GM21576 (cell line): ENCODE data around the gene THUMPD3.

ENCODE experiments used
- ATAC-seq: cut with Tn5 transposase; IDR thresholded peaks from one replicate; pipeline ENCODE4 v1.9.1; 2021; ENCODE audit warnings: mild to moderate bottlenecking, moderate library complexity; ENCODE audit not compliant: unreplicated experiment

THUMPD3 gene

DNA sequence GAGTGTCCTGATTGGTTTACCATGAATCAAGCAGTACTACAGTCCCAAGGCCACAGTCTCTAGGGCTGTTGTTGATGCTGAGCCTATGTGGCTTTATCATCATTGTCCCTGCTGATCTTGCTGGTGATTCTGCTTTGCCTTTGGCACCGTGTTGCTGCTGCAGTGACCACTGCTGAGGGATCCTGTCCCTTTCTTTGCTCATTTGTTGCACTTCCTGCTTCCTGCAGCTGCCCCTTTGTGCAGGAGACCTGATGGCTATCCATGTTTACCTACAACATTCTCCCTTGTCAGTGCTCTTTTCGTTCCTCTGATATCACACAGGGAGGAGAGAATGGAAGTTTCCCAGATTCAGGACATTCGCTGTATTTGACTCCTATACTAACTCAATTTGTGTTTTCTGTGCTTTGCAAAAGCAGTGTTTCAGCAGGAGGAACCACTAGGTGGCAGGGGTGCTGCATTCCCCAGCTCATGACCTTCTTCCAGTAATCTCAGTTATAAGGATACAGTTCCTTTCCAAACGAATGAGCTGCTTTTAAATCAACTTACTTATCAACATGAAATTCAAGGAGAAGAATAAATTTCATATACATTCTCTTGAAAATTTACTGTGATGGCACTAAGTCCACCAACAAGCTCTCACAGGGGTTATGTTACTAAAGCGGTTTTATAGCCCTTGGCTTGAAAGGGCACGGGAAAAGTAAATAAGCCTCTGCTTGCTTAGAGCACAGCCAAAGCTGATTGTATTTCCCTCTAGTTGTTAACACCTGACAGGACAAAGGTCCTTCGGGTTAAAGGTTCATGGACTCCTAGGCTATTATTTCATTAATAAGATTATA, 9.7 kb upstream of the THUMPD3 start:
- peak; percentile 58 for ATAC-seq

- ATAC-seq = no peak
Observed at GRCh38 chr3:9361691-9362388, 1.0 kb upstream of the THUMPD3 start.

- ATAC-seq = no peak
Observed at GRCh38 chr3:9369508-9369907, 6.7 kb downstream of the THUMPD3 start.

DNA sequence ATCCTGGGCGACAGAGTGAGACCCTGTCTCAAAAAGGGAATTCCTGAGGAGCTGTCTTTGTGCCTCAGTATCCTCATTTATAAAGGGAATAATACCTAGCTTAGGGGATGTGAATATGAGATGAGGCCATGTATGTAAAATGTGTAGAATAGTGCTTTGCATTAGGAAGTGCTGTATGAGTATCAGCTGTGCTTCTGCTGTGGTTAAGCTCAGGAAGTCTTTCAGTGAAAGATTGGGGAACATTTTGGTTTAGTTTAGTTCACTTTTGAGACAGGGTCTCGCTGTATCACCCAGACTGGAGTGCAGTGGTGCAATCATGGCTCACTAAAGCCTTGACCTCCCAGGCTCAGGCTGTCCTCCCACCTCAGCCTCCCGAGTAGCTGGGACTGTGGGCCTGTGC, 10.6 kb downstream of the THUMPD3 start:
- no peak for ATAC-seq

DNA sequence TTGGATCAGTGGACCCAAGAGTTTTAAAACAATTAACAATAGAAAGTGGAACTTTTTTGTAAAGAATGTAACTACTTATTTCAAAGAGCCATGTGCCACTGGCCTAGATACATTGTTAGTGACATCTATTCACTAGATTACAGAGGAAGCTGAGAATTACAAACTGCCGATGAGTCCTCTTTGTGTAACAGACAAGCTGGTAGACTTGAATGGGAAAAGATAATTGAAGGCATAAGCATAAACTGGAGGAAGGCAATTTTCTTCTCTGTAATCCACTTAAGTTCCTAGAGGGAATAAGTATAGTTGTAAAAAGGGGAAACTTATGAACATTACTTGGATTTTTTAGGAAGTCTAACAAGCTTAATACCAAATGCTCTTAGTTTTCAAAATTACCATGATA, 15.1 kb downstream of the THUMPD3 start:
- no peak for ATAC-seq

DNA sequence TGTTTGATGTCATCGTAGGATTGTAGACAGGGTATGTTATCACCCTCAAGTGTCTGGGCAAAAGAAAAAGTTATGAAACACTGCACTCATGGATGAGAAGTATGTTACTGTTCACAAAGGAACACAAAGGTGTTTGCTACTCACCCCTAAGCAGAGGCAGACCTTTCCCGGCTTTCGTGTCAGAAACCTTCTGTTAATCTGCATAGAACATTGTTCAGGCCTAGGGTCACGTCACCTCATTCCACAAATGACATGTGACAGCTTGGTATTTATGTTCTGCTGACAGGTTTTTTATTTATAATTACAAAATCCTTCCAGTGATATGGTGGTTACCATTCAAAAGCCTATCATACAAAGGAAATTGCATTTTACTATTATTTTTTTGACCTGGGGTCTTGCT, 16.5 kb downstream of the THUMPD3 start:
- ATAC-seq = no peak

GRCh38 chr3:9380014-9380413, 17.2 kb downstream of the THUMPD3 start:
- no peak for ATAC-seq

- no peak for ATAC-seq
Observed at GRCh38 chr3:9384141-9384828, 21.4 kb downstream of the THUMPD3 start.

DNA sequence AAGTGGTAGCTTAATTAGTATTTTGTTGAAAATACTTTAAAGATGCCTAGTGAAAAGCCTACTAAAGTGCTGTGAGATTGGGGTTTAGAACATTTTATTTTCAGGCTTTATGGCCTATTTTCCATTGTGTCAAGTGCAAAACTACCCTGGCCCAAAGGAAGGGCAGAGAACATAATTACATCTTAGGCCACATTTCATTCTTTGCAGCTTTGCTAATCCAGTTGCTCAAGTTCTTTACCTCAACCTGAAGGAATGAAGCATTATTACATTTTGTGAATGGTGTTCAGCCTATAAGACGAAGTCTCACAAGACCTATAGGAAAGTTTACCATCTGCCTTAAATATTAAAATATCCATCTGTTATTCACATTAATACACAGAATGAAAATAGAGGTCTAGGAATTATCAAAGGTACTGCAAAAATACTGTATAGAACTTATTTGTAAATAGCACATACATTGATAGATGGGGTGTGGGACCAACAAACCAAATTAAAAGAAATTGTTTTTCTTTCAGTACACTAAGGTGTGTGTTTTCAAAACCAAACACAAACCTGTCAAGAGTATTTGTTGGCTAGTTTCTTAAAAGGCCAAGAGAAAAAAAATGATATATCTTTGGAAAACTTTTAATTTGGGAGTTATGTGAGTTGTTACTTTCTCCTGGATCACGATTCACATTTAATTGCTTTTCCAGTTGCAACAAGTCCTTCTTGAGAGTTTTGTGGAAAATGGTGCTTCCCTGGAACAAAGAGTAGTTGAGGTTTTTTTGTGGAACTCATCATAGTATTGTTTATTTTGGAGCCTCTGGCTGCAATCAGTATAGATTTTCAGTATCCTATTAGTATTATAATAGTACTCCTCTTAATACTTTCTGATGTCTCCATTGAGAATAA, 22.6 kb downstream of the THUMPD3 start:
- no peak for ATAC-seq

- ATAC-seq = no peak
Observed at GRCh38 chr3:9386078-9386459, 23.2 kb downstream of the THUMPD3 start.

- ATAC-seq = no peak
Observed at GRCh38 chr3:9386501-9387321, 23.9 kb downstream of the THUMPD3 start.

GRCh38 chr3:9387322-9387655, 24.4 kb downstream of the THUMPD3 start:
- no peak for ATAC-seq

GRCh38 chr3:9388142-9388541, 25.3 kb downstream of the THUMPD3 start:
- no peak for ATAC-seq

DNA sequence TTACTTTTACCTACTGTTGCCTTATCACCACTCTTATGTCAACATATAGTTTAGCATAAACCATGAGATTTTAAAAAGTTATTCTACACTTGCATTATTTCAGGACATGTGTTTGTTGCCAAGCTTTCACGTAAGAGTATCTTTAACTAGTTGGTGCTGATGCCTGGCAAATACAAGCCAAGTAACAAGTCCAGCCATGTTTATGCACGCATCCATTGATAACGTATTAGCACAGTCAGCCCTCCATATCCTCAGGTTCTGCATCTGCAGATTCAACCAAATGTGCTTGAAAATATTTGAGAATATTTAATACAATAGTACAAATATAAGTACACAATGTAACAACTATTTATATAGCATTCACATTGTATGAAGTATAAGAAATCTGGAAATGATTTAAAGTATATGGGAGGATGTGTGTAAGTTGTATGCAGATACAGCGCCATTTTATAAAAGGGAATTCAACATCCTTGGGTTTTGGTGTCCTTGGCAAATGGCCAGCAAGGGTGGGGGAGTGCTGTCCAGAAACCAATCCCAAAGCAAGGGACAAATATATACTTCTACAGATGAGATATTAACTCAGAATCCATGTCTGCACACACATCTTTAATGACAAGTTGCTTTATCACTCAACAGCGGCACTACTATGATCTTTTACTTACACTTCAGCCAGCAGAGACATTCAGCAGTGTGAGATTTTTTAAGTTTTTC, 25.9 kb downstream of the THUMPD3 start:
- ATAC-seq = no peak

DNA sequence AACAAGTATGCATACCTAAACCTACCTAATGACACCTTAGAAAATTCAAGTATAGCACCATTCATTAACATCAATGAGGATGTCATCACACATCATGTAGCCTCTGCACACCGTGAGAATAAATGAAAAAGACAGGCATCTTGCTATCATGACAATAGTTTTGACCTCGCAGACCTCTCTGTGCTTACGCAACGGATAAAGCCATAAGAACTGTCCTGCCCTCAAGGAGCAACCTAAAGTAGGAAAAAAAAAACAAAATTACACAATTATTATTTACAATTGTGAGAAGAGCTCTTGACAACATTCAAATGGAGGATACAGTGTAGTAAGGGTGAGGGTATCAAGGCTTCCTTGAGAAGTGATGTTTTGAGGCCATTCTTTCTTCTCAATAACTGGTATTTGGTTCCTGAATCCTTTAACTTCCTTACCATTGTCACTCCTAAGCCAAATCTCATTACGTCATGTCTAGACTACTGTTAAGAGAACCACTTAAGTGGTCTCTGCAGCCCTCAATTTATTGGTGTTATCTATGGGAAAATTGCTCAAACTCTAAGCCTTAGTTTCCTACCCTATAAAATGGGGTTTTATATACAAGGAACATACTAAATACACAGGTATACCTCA, 27.5 kb downstream of the THUMPD3 start:
- ATAC-seq = no peak

- no peak for ATAC-seq
Observed at GRCh38 chr3:9392041-9392440, 29.2 kb downstream of the THUMPD3 start.

DNA sequence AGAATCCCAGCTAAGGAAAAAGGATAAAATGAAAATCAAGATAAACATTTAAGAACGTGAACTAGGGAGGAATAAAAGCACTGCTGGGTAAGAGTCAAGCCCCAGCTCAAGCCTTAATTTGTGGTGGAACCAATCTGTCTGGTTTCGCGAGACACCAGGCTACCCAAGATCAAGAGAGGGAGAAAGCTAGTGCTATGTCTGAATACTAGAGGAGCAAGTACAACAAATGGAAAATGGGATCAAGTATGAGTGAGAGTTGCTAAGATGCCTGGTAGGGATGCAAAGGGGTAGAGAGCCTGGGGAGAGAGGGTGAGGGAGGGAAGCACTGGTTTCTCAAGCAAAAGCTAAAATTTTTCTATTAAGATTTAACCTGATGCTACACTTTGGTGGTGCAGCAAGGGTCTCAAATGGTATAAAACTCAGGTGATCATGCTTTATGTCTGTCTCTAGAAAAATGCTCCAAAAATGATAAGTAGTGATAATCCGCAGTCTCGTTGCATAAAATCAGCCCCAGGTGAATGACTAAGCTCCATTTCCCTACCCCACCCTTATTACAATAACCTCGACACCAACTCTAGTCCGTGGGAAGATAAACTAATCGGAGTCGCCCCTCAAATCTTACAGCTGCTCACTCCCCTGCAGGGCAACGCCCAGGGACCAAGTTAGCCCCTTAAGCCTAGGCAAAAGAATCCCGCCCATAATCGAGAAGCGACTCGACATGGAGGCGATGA, 32.9 kb downstream of the THUMPD3 start:
- ATAC-seq = no peak

DNA sequence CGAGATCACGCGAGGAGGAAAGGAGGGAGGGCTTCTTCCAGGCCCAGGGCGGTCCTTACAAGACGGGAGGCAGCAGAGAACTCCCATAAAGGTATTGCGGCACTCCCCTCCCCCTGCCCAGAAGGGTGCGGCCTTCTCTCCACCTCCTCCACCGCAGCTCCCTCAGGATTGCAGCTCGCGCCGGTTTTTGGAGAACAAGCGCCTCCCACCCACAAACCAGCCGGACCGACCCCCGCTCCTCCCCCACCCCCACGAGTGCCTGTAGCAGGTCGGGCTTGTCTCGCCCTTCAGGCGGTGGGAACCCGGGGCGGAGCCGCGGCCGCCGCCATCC, 33.4 kb downstream of the THUMPD3 start:
- ATAC-seq = peak; percentile 23
